Testis (tissue), 2 donors: ENCODE results near the gene FAT3.

Experiments used
- POLR2A ChIP-seq: fragments of 450-650 bp; IDR thresholded peaks from one replicate; pipeline ENCODE4 v1.6.1; 2017; ENCODE audit warnings: antibody characterized with exemption, mild to moderate bottlenecking, moderate library complexity
- TF ChIP-seq, protein P1 (sequence below), 3 experiments: fragments of 450-650 bp in 2 of 3; fragments of 200-600 bp in 1 of 3; sonication (generic) in 1 of 3; IDR thresholded peaks; one replicate each; pipeline ENCODE4 v1.5.1; 2016 to 2019; ENCODE audit warnings: antibody characterized with exemption in 3 of 3, mild to moderate bottlenecking in 2 of 3, moderate library complexity in 1 of 3

DNA sequence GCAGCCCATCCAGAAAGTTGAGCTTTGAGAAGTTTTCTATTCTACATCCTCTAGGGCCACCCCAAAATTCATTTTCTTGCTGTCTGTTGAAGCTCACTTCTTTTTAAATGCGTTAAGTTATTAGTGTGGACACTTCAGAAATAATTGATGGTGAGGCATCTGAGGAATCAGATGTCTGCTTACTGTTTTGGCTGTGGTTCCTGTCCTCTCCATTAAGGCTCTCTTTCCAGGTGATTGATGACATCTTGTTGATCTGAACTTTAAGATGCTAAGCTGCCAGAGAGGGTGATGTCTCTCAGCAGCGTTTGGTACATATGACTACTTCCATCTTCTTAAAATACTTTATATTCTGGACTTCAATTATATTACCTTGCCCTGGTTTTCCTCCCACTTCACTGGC is 45.2 kb downstream of the FAT3 start:
- TF ChIP-seq, protein P1, sequence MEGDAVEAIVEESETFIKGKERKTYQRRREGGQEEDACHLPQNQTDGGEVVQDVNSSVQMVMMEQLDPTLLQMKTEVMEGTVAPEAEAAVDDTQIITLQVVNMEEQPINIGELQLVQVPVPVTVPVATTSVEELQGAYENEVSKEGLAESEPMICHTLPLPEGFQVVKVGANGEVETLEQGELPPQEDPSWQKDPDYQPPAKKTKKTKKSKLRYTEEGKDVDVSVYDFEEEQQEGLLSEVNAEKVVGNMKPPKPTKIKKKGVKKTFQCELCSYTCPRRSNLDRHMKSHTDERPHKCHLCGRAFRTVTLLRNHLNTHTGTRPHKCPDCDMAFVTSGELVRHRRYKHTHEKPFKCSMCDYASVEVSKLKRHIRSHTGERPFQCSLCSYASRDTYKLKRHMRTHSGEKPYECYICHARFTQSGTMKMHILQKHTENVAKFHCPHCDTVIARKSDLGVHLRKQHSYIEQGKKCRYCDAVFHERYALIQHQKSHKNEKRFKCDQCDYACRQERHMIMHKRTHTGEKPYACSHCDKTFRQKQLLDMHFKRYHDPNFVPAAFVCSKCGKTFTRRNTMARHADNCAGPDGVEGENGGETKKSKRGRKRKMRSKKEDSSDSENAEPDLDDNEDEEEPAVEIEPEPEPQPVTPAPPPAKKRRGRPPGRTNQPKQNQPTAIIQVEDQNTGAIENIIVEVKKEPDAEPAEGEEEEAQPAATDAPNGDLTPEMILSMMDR (IDR thresholded peaks at IDR 0.05) = no peak
- no peak for TF ChIP-seq POLR2A
